Spleen (tissue), 11 donors: ENCODE data around the gene ACTN4. TPM values are rescaled to one million over a fixed set of nuclear protein-coding genes. Genes with fewer than 3 reads are reported as not detected.

ENCODE experiments used
- DNase-seq: peaks from one replicate; pipeline ENCODE4 v3.0.0-alpha.2; 2020
- H3K27ac ChIP-seq, 8 donors: fragments of 200-600 bp; sonication (generic) in 7 of 8; 1 replicate in 4 of 8; 2 replicates in 4 of 8; pipeline versions ENCODE4 v1.5.0 to v1.8.0; 2016 to 2021; ENCODE audit warnings: inconsistent platforms in 4 of 8, mild to moderate bottlenecking in 4 of 8, moderate library complexity in 1 of 8
- H3K27me3 ChIP-seq, 7 donors: fragments of 200-600 bp; sonication (generic) in 6 of 7; replicated peaks in 1 of 7; 1 replicate in 4 of 7; 2 replicates in 3 of 7; pipeline versions ENCODE4 v1.5.0 to v1.8.0; 2016 to 2021; ENCODE audit warnings: inconsistent platforms in 3 of 7, mild to moderate bottlenecking in 1 of 7
- H3K36me3 ChIP-seq, 6 donors: fragments of 200-600 bp; sonication (generic) in 5 of 6; 1 replicate in 4 of 6; 2 replicates in 2 of 6; pipeline versions ENCODE4 v1.5.0 to v1.8.0; 2016 to 2021; ENCODE audit warnings: inconsistent platforms in 2 of 6
- H3K4me1 ChIP-seq, 6 donors: fragments of 200-600 bp; sonication (generic) in 5 of 6; 1 replicate in 3 of 6; 2 replicates in 3 of 6; pipeline versions ENCODE4 v1.5.0 to v1.8.0; 2016 to 2021; ENCODE audit warnings: inconsistent platforms in 3 of 6
- H3K4me3 ChIP-seq, 8 donors: fragments of 200-600 bp; sonication (generic) in 7 of 8; 1 replicate in 4 of 8; 2 replicates in 4 of 8; pipeline versions ENCODE4 v1.5.0 to v1.8.0; 2016 to 2021; ENCODE audit warnings: inconsistent platforms in 4 of 8, mild to moderate bottlenecking in 4 of 8, moderate library complexity in 2 of 8
- H3K9me3 ChIP-seq, 8 donors: fragments of 200-600 bp; sonication (generic) in 7 of 8; 1 replicate in 4 of 8; 2 replicates in 4 of 8; pipeline versions ENCODE4 v1.5.0 to v1.8.0; 2016 to 2021; ENCODE audit warnings: inconsistent platforms in 4 of 8
- CTCF ChIP-seq, 11 experiments: fragments of 200-600 bp in 7 of 11; fragments of 450-650 bp in 4 of 11; sonication (generic) in 4 of 11; IDR thresholded peaks in 8 of 11; conservative IDR thresholded peaks in 3 of 11; 1 replicate in 7 of 11; 2 replicates in 4 of 11; pipeline versions ENCODE4 v1.4.0 to v1.8.0; 2016 to 2021; ENCODE audit warnings: antibody characterized with exemption in 11 of 11, inconsistent platforms in 4 of 11, mild to moderate bottlenecking in 1 of 11
- POLR2A ChIP-seq, 3 donors: fragments of 450-650 bp; IDR thresholded peaks; one replicate each; pipeline ENCODE4 v1.5.1; 2017; ENCODE audit warnings: antibody characterized with exemption in 3 of 3, mild to moderate bottlenecking in 1 of 3
- POLR2AphosphoS5 ChIP-seq, 3 donors: sonication (generic); formaldehyde crosslinking; IDR thresholded peaks; one replicate each; pipeline ENCODE4 v1.5.1; 2017; ENCODE audit warnings: antibody characterized with exemption in 3 of 3
- WGBS, 5 donors: extraction: QIAGEN DNeasy Blood & Tissue Kit in 3 of 5; methylation state at CpG; one replicate each; pipeline versions ENCODE4 v1.1.5 to v1.1.7; 2013 to 2018; 5-methylcytosine and 5-hydroxymethylcytosine counted together
- intact Hi-C: fragments of 100-400 bp; cut with DNase I; formaldehyde crosslinking; loops from one replicate; pipeline ENCODE4 v1.15.0; 2023; ENCODE audit warnings: low total_unique reads
- polyA plus RNA-seq, 3 donors: library from polyadenylated mRNA; stranded (reverse); fragments of 200-250 nt; gene quantifications; one replicate each; pipeline ENCODE4 v1.2.1, GENCODE V29; 2013
- total RNA-seq, 7 donors: library from RNA; depleted of rRNA in 3 of 7; stranded (reverse); fragments of >200 nt in 3 of 7; fragmentation: NEBNext Ultra II Directional in 4 of 7; extraction: Animal tissue kit (Norgen Biotek cat#: 25700) in 4 of 7; gene quantifications; one replicate each; pipeline versions ENCODE4 v1.1.0 to v1.2.1, GENCODE V29; 2016 to 2021
- donor health status: healthy with polysubstance abuse.
- donor health status: DM: no; HTN: no; CAD: no; lungs with moderate emphysema.
- donor health status: DM: no; HTN: no; CAD: no.
- donor health status: Bipolar disorder and iron deficiency.
- donor health status: healthy.
- donor health status: DM: no; HTN: no; CAD: no.
- donor health status: DM: yes; HTN: yes; CAD: no.

ACTN4 gene
- total and polyA plus RNA-seq, 10 donors = 39.3 to 621 (median 408) TPM

- intact Hi-C loops = no loop called here
- H3K9me3 ChIP-seq = no peaks in the 10 kb centered on the region
- H3K4me1 ChIP-seq = peaks cover 39 to 81% (median 71%) of the 10 kb centered on the region in 6 donors
- H3K36me3 ChIP-seq = peaks cover 7 to 100% (median 98%) of the 10 kb centered on the region in 6 donors
- H3K27ac ChIP-seq = peak overlapping the region; percentile 0 to 88 (median 78)
- DNase-seq = no peak
- H3K27me3 ChIP-seq = no peaks in the 10 kb centered on the region
- H3K4me3 ChIP-seq = no peak overlapping the region
- WGBS, 5 donors = 64 to 81% (median 69%) methylated on average over 7 to 12 of the region's 12 CpGs
- TF ChIP-seq POLR2AphosphoS5 (IDR thresholded peaks at IDR 0.05) = peak; percentile 54 to 83 (median 76)
- no peak for TF ChIP-seq POLR2A (IDR thresholded peaks at IDR 0.05)
- TF ChIP-seq CTCF (IDR thresholded peaks at IDR 0.05 in 8 of 11, conservative IDR thresholded peaks at IDR 0.05 in 3 of 11) = peak in 2 of 11 experiments; percentile 5 to 29
These were observed 64.3 kb downstream of the ACTN4 start for GRCh38 chr19:38711726-38712153.

- peak overlapping the region in 7 of 8 donors; percentile 63 to 88 (median 80) for H3K27ac ChIP-seq
- peaks cover 39 to 76% (median 66%) of the 10 kb centered on the region in 6 donors for H3K4me1 ChIP-seq
- peaks cover 7 to 100% (median 98%) of the 10 kb centered on the region in 6 donors for H3K36me3 ChIP-seq
- TF ChIP-seq POLR2AphosphoS5 (IDR thresholded peaks at IDR 0.05) (peak in 1 of 3 donors; percentile 26), CTCF (IDR thresholded peaks at IDR 0.05 in 8 of 11, conservative IDR thresholded peaks at IDR 0.05 in 3 of 11) (no peak), POLR2A (IDR thresholded peaks at IDR 0.05) (no peak)
- H3K4me3 ChIP-seq = no peak overlapping the region
- WGBS, 5 donors = 78 to 90% (median 84%) methylated on average over 10 to 15 of the region's 15 CpGs
- no peaks in the 10 kb centered on the region for H3K27me3 ChIP-seq
- no peaks in the 10 kb centered on the region for H3K9me3 ChIP-seq
- DNase-seq = no peak
- intact Hi-C loops = no loop called here
These were observed 64.8 kb downstream of the ACTN4 start for GRCh38 chr19:38712161-38712748.

GRCh38 chr19:38713227-38713649 lies 65.8 kb downstream of the ACTN4 start:
- Histone ChIP-seq H3K36me3 (peaks cover 7 to 100% (median 98%) of the 10 kb centered on the region in 6 donors), H3K4me3 (no peak overlapping the region), H3K9me3 (no peaks in the 10 kb centered on the region), H3K27ac (peak overlapping the region in 7 of 8 donors; percentile 54 to 88 (median 80)), H3K27me3 (no peaks in the 10 kb centered on the region), H3K4me1 (peaks cover 34 to 76% (median 59%) of the 10 kb centered on the region in 6 donors)
- TF ChIP-seq CTCF (IDR thresholded peaks at IDR 0.05 in 8 of 11, conservative IDR thresholded peaks at IDR 0.05 in 3 of 11) (no peak), POLR2AphosphoS5 (IDR thresholded peaks at IDR 0.05) (peak; percentile 47 to 79 (median 61))
- intact Hi-C loops = no loop called here
- 64 to 84% (median 74%) methylated on average over 17 to 19 of the region's 19 CpGs for WGBS, 5 donors
- no peak for DNase-seq

GRCh38 chr19:38713865-38714264 lies 66.4 kb downstream of the ACTN4 start:
- no peaks in the 10 kb centered on the region for H3K9me3 ChIP-seq
- H3K4me1 ChIP-seq = peaks cover 35 to 76% (median 57%) of the 10 kb centered on the region in 6 donors
- H3K27ac ChIP-seq = peak overlapping the region in 7 of 8 donors; percentile 8 to 88 (median 80)
- H3K27me3 ChIP-seq = no peaks in the 10 kb centered on the region
- intact Hi-C loops = no loop called here
- H3K4me3 ChIP-seq = no peak overlapping the region
- WGBS, 5 donors = 83 to 93% (median 89%) methylated on average over 12 to 14 of the region's 14 CpGs
- H3K36me3 ChIP-seq = peaks cover 7 to 100% (median 98%) of the 10 kb centered on the region in 6 donors
- DNase-seq = no peak
- TF ChIP-seq CTCF (IDR thresholded peaks at IDR 0.05 in 8 of 11, conservative IDR thresholded peaks at IDR 0.05 in 3 of 11) = no peak
- TF ChIP-seq POLR2A (IDR thresholded peaks at IDR 0.05) = no peak
- TF ChIP-seq POLR2AphosphoS5 (IDR thresholded peaks at IDR 0.05) = no peak
